Neural progenitor cell (in vitro differentiated cells): ENCODE results near the gene LYVE1. TPM values are rescaled to one million over a fixed set of nuclear protein-coding genes. Genes with fewer than 3 reads are reported as not detected.

Source experiments
- DNase-seq: peaks from one replicate; pipeline ENCODE4 v3.0.0-alpha.2; 2016; ENCODE audit warnings: low spot score
- H2AFZ ChIP-seq: fragments of 200-600 bp; sonication (generic); replicated peaks from 2 replicates; pipeline ENCODE4 v1.6.1; 2016; ENCODE audit warnings: antibody characterized with exemption
- H3F3A ChIP-seq: fragments of 200-600 bp; sonication (generic); 2 replicates; pipeline ENCODE4 v1.6.1; 2016; ENCODE audit warnings: antibody characterized with exemption, low read depth
- H3K27ac ChIP-seq: fragments of 200-600 bp; sonication (generic); 2 replicates; pipeline ENCODE4 v1.5.1; 2016; ENCODE audit warnings: mild to moderate bottlenecking
- H3K27me3 ChIP-seq: fragments of 200-600 bp; sonication (generic); 2 replicates; pipeline ENCODE4 v1.6.1; 2016; ENCODE audit warnings: mild to moderate bottlenecking, moderate library complexity
- H3K36me3 ChIP-seq: fragments of 200-600 bp; sonication (generic); 2 replicates; pipeline ENCODE4 v1.5.1; 2016
- H3K4me1 ChIP-seq: fragments of 200-600 bp; sonication (generic); 2 replicates; pipeline ENCODE4 v1.6.1; 2016; ENCODE audit warnings: mixed run types
- H3K4me2 ChIP-seq: fragments of 200-600 bp; sonication (generic); 2 replicates; pipeline ENCODE4 v1.6.1; 2016
- H3K4me3 ChIP-seq: fragments of 200-600 bp; sonication (generic); 2 replicates; pipeline ENCODE4 v1.5.1; 2016
- H3K79me2 ChIP-seq: fragments of 200-600 bp; sonication (generic); 2 replicates; pipeline ENCODE4 v1.6.1; 2016; ENCODE audit warnings: low read depth
- H3K9ac ChIP-seq: fragments of 200-600 bp; sonication (generic); 2 replicates; pipeline ENCODE4 v1.6.1; 2016
- H3K9me3 ChIP-seq: fragments of 200-600 bp; sonication (generic); 2 replicates; pipeline ENCODE4 v1.5.1; 2016; ENCODE audit warnings: low read depth
- H4K20me1 ChIP-seq: fragments of 200-600 bp; sonication (generic); 2 replicates; pipeline ENCODE4 v1.6.1; 2016; ENCODE audit warnings: low read depth
- H3K27ac Mint-ChIP-seq: 3 replicates; pipeline ENCODE4 v1.8.0; 2021; ENCODE audit warnings: mixed read lengths
- H3K27me3 Mint-ChIP-seq: 2 replicates; pipeline ENCODE4 v1.8.0; 2022; ENCODE audit warnings: low read depth, mild to moderate bottlenecking, inconsistent platforms, moderate library complexity, mixed read lengths; ENCODE audit not compliant: insufficient read depth
- H3K36me3 Mint-ChIP-seq: 3 replicates; pipeline ENCODE4 v1.8.0; 2021; ENCODE audit warnings: mixed read lengths
- H3K4me1 Mint-ChIP-seq: 3 replicates; pipeline ENCODE4 v1.8.0; 2021; ENCODE audit warnings: mixed read lengths
- H3K4me3 Mint-ChIP-seq: 3 replicates; pipeline ENCODE4 v1.8.0; 2021; ENCODE audit warnings: mild to moderate bottlenecking, moderate library complexity, mixed read lengths
- H3K9me3 Mint-ChIP-seq: 3 replicates; pipeline ENCODE4 v1.8.0; 2020; ENCODE audit warnings: mixed read lengths
- CTCF ChIP-seq: fragments of 200-600 bp; sonication (generic); IDR thresholded peaks from 2 replicates; pipeline ENCODE4 v1.5.1; 2017; ENCODE audit warnings: antibody characterized with exemption, mild to moderate bottlenecking
- EZH2 ChIP-seq: fragments of 200-600 bp; sonication (generic); IDR thresholded peaks from 2 replicates; pipeline ENCODE4 v1.6.1; 2017; ENCODE audit warnings: antibody characterized with exemption, mild to moderate bottlenecking, moderate library complexity
- EZH2phosphoT487 ChIP-seq: fragments of 200-600 bp; sonication (generic); IDR thresholded peaks from 2 replicates; pipeline ENCODE4 v1.6.1; 2017; ENCODE audit warnings: antibody characterized with exemption
- total RNA-seq: library from RNA; depleted of rRNA; stranded (reverse); fragments of >200 nt; gene quantifications from 2 replicates; pipeline ENCODE4 v1.2.3, GENCODE V29; 2015; ENCODE audit warnings: low replicate concordance

Gene LYVE1
- total RNA-seq, 1 donor from 2014 or later: 0.51 TPM

DNA sequence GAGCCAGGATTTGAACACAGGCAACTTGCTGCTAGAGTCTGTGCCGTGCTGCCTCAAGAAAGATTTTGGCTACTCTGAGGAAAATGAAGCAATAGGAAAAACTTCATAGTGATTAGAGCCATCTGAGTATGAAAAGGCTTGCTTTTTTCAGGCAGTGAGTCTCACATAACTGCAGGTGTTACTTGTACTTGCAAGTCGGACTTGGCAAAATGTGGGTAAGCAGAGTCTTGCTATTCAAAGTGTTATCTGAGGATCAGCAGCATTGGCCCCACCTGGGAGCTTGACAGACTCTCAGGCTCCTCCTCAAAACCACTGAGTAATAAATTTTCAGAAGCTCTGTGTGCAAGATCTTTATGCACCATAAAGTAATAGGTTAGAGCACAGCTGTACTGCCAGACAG, 45.5 kb downstream of the LYVE1 start:
- Histone ChIP-seq H3K9me3 (no peaks in the 10 kb centered on the region), H3K4me2 (no peak overlapping the region), H3K27ac (no peak overlapping the region), H4K20me1 (no peaks in the 10 kb centered on the region), H3K27me3 (no peaks in the 10 kb centered on the region), H3K4me3 (no peak overlapping the region), H3K4me1 (no peaks in the 10 kb centered on the region), H2AFZ (no peak overlapping the region), H3K9ac (no peak overlapping the region), H3K36me3 (peaks cover 3% of the 10 kb centered on the region), H3F3A (no peaks in the 10 kb centered on the region), H3K79me2 (no peaks in the 10 kb centered on the region)
- Mint-ChIP-seq H3K9me3 (no peaks in the 10 kb centered on the region), H3K27me3 (no peaks in the 10 kb centered on the region), H3K4me3 (no peak overlapping the region), H3K36me3 (peaks cover 8% of the 10 kb centered on the region), H3K27ac (no peak overlapping the region), H3K4me1 (no peaks in the 10 kb centered on the region)
- DNase-seq: no peak
- TF ChIP-seq CTCF (no peak), EZH2phosphoT487 (no peak), EZH2 (no peak)

DNA sequence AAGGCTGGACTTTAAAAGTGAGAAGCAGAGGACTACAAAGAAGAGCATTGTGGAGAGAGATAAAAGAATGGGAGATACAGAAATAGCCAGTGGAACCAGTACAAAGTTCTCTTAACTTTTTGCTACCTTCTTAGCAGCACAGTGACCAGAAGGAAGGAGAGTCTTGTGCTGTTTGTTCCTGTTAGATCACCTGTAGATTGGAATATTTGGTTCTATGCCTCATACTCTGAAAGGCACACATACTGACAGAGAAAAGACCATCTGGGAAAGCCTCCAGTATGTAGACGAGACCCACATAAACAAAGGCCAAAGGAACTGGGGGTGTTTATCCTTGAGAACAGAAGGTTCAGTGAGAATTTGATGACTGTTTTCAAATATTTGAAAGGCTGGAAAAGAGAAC, 46.2 kb downstream of the LYVE1 start:
- no peak overlapping the region for H3K27ac Mint-ChIP-seq
- H4K20me1 ChIP-seq: no peaks in the 10 kb centered on the region
- TF ChIP-seq EZH2phosphoT487: no peak
- no peak for TF ChIP-seq EZH2
- no peak for TF ChIP-seq CTCF
- no peak overlapping the region for H3K27ac ChIP-seq
- DNase-seq: no peak
- no peaks in the 10 kb centered on the region for H3K4me1 ChIP-seq
- no peaks in the 10 kb centered on the region for H3K9me3 Mint-ChIP-seq
- H3K27me3 ChIP-seq: no peaks in the 10 kb centered on the region
- no peak overlapping the region for H3K9ac ChIP-seq
- no peak overlapping the region for H3K4me2 ChIP-seq
- H2AFZ ChIP-seq: no peak overlapping the region
- H3K36me3 ChIP-seq: peaks cover 3% of the 10 kb centered on the region
- H3K79me2 ChIP-seq: no peaks in the 10 kb centered on the region
- no peak overlapping the region for H3K4me3 Mint-ChIP-seq
- no peaks in the 10 kb centered on the region for H3K4me1 Mint-ChIP-seq
- H3F3A ChIP-seq: no peaks in the 10 kb centered on the region
- no peaks in the 10 kb centered on the region for H3K27me3 Mint-ChIP-seq
- peaks cover 4% of the 10 kb centered on the region for H3K36me3 Mint-ChIP-seq
- no peaks in the 10 kb centered on the region for H3K9me3 ChIP-seq
- H3K4me3 ChIP-seq: no peak overlapping the region

- no peaks in the 10 kb centered on the region for H4K20me1 ChIP-seq
- Mint-ChIP-seq H3K9me3 (no peaks in the 10 kb centered on the region), H3K4me3 (no peak overlapping the region), H3K27me3 (no peaks in the 10 kb centered on the region), H3K4me1 (no peaks in the 10 kb centered on the region), H3K36me3 (peaks cover 3% of the 10 kb centered on the region), H3K27ac (no peak overlapping the region)
- no peaks in the 10 kb centered on the region for H3K4me1 ChIP-seq
- no peak overlapping the region for H3K9ac ChIP-seq
- H3K4me2 ChIP-seq: no peak overlapping the region
- peaks cover 3% of the 10 kb centered on the region for H3K36me3 ChIP-seq
- TF ChIP-seq EZH2 (no peak), CTCF (no peak), EZH2phosphoT487 (no peak)
- H3K4me3 ChIP-seq: no peak overlapping the region
- H2AFZ ChIP-seq: no peak overlapping the region
- no peaks in the 10 kb centered on the region for H3K79me2 ChIP-seq
- no peak overlapping the region for H3K27ac ChIP-seq
- no peak for DNase-seq
- no peaks in the 10 kb centered on the region for H3K27me3 ChIP-seq
- no peaks in the 10 kb centered on the region for H3F3A ChIP-seq
- H3K9me3 ChIP-seq: no peaks in the 10 kb centered on the region
These were observed 47.9 kb downstream of the LYVE1 start for GRCh38 chr11:10520562-10520961.

GRCh38 chr11:10519630-10520029, 48.8 kb downstream of the LYVE1 start:
- no peaks in the 10 kb centered on the region for H3K4me1 ChIP-seq
- H3F3A ChIP-seq: no peaks in the 10 kb centered on the region
- no peak overlapping the region for H3K4me3 Mint-ChIP-seq
- no peak overlapping the region for H2AFZ ChIP-seq
- no peaks in the 10 kb centered on the region for H3K9me3 ChIP-seq
- no peak overlapping the region for H3K9ac ChIP-seq
- no peaks in the 10 kb centered on the region for H3K27me3 ChIP-seq
- H3K4me1 Mint-ChIP-seq: no peaks in the 10 kb centered on the region
- DNase-seq: no peak
- no peak overlapping the region for H3K27ac ChIP-seq
- H3K9me3 Mint-ChIP-seq: no peaks in the 10 kb centered on the region
- no peaks in the 10 kb centered on the region for H3K79me2 ChIP-seq
- peaks cover 3% of the 10 kb centered on the region for H3K36me3 ChIP-seq
- no peak for TF ChIP-seq EZH2phosphoT487
- TF ChIP-seq CTCF: no peak
- no peak for TF ChIP-seq EZH2
- no peaks in the 10 kb centered on the region for H3K27me3 Mint-ChIP-seq
- H4K20me1 ChIP-seq: no peaks in the 10 kb centered on the region
- H3K27ac Mint-ChIP-seq: no peak overlapping the region
- peaks cover 7% of the 10 kb centered on the region for H3K36me3 Mint-ChIP-seq
- H3K4me2 ChIP-seq: no peak overlapping the region
- no peak overlapping the region for H3K4me3 ChIP-seq
